IMR-90 (cell line): ENCODE data around the gene KRT37.

Source experiments
- CHD1 ChIP-seq: IDR thresholded peaks from 2 replicates; pipeline ENCODE4 v1.6.1; 2012; ENCODE audit warnings: low read depth, low read length, improper control_type of control experiment
- CTCF ChIP-seq: conservative IDR thresholded peaks from 2 replicates; pipeline ENCODE4 v1.5.1; 2012; ENCODE audit warnings: mild to moderate bottlenecking, low read depth, low read length, improper control_type of control experiment
- ELK1 ChIP-seq: fragments of 150-350 bp; IDR thresholded peaks from 2 replicates; pipeline ENCODE4 v1.6.1; 2016; ENCODE audit warnings: low read depth, mild to moderate bottlenecking, low read length, moderate library complexity, borderline replicate concordance
- MAFK ChIP-seq: IDR thresholded peaks from 2 replicates; pipeline ENCODE4 v1.6.1; 2012; ENCODE audit warnings: low read depth, low read length, improper control_type of control experiment
- MXI1 ChIP-seq: IDR thresholded peaks from 2 replicates; pipeline ENCODE4 v1.6.1; 2012; ENCODE audit warnings: low read depth, mild to moderate bottlenecking, low read length, moderate library complexity, borderline replicate concordance
- NFE2L2 ChIP-seq: fragments of 150-350 bp; IDR thresholded peaks from 2 replicates; pipeline ENCODE4 v1.6.1; 2016; ENCODE audit warnings: low read depth, mild to moderate bottlenecking, low read length
- POLR2A ChIP-seq: IDR thresholded peaks from 2 replicates; pipeline ENCODE4 v1.6.1; 2012; ENCODE audit warnings: mild to moderate bottlenecking, low read depth, low read length
- RAD21 ChIP-seq: IDR thresholded peaks from 2 replicates; pipeline ENCODE4 v1.6.1; 2012; ENCODE audit warnings: low read length, improper control_type of control experiment
- SMC3 ChIP-seq: fragments of 150-350 bp; IDR thresholded peaks from 2 replicates; pipeline ENCODE4 v1.6.1; 2016; ENCODE audit warnings: low read depth, mild to moderate bottlenecking, antibody characterized with exemption, low read length, moderate library complexity
- USF2 ChIP-seq: fragments of 150-350 bp; IDR thresholded peaks from 2 replicates; pipeline ENCODE4 v1.6.1; 2017; ENCODE audit warnings: mild to moderate bottlenecking, antibody characterized with exemption, low read length, low read depth

- no peak for TF ChIP-seq CTCF
- TF ChIP-seq MAFK, result no peak
- TF ChIP-seq RAD21, result no peak
- TF ChIP-seq NFE2L2, result no peak
- TF ChIP-seq SMC3, result no peak
- no peak for TF ChIP-seq CHD1
- TF ChIP-seq POLR2A, result no peak
- no peak for TF ChIP-seq ELK1
- no peak for TF ChIP-seq USF2
- no peak for TF ChIP-seq MXI1
These were observed 13.4 kb upstream of the KRT37 start for GRCh38 chr17:41437769-41438168.
